GM10248 (cell line): ENCODE results near the gene PIGO.
A peak's percentile ranks its signal among the peaks of the same experiment; 100 is the strongest.

Experiments
- CTCF ChIA-PET: fragments of 300-600 bp; sonication (Branson Sonifier 250); formaldehyde crosslinking; extraction: SDS; loops from one replicate; lab custom pipeline; 2021; ENCODE audit warnings: antibody characterized with exemption; lab: Yijun Ruan, JAX
- POLR2A ChIA-PET: fragments of 350-650 bp; sonication (Branson Sonifier 250); formaldehyde crosslinking; extraction: SDS; loops from one replicate; lab custom pipeline; 2020; ENCODE audit warnings: antibody characterized with exemption; lab: Yijun Ruan, JAX
- DNase-seq: peaks from one replicate; pipeline ENCODE4 v3.0.0; 2012; ENCODE audit errors: extremely low spot score
- CTCF ChIP-seq: IDR thresholded peaks from 2 replicates; pipeline ENCODE4 v1.5.1; 2012; ENCODE audit warnings: mild to moderate bottlenecking, low read depth; ENCODE audit errors: extremely low read depth, missing control alignments, control extremely low read depth

PIGO gene

GRCh38 chr9:35112257-35113020, 16.0 kb upstream of the PIGO start:
- no peak for TF ChIP-seq CTCF
- CTCF ChIA-PET: interaction anchor here (1.2 to 1.7 kb wide), 6 partner anchors 14 to 491 kb away, joined by 3 to 14 read pairs (median 4); partner anchors contain the start of gene PIGO
- no peak for DNase-seq

DNA sequence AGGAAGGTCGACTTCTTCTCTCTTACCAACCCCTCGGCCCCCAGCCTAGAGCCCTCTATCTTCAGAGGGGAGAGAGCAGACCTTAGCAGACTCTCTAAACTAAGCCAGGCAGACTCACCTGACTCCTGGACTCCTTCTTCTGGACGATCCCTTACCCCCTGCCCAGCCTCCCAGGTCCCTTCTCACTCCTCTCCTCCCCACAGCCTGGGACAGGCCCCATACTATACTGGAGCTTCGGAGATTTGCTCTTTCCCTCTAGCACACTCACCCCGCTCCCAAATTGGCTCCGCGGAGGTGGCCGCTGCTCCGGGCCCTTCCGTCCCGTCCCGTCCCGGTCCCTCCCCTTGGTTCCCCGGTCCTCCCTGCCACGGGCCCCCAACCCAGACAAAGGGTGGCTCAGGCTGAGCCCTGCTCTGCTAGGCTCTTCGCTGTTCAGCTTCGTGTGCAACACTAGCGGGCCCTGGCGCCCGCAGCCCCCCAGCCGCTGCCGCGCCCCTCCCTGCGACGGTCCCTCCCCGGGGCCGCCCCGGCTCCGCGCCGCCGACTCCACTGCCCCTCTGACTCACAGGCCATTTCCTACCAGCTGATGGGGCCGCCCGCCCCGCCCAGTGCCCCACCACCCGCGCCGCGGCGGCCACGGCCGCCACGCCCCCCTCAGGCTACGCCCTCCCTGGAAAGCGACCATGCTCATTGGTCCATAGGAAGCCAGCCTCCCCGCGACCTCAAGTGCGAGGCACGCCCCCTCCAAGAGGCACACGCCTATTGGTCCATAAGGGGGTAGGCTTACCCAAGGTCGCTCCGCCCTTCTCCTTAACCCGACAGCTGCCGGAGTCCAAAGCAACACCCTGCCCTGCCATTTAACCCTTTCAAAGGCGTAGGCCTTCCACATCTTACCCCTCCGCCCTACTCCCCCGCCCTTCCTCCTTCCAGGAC, 14.9 kb upstream of the PIGO start:
- TF ChIP-seq CTCF: no peak
- ChIA-PET CTCF (interaction anchor here (1.2 to 2.2 kb wide), 9 partner anchors 10 to 492 kb away, joined by 3 to 14 read pairs (median 4); partner anchors contain the start of gene PIGO), POLR2A (interaction anchor here (0.6 to 1.1 kb wide), 2 partner anchors 8 to 522 kb away, joined by 3 read pairs; no protein-coding TSS in a partner anchor)
- DNase-seq: peak; percentile 96

More at GRCh38 chr9:35112257-35113020, 16.0 kb upstream of the PIGO start:
- POLR2A ChIA-PET: no interaction called here

DNA sequence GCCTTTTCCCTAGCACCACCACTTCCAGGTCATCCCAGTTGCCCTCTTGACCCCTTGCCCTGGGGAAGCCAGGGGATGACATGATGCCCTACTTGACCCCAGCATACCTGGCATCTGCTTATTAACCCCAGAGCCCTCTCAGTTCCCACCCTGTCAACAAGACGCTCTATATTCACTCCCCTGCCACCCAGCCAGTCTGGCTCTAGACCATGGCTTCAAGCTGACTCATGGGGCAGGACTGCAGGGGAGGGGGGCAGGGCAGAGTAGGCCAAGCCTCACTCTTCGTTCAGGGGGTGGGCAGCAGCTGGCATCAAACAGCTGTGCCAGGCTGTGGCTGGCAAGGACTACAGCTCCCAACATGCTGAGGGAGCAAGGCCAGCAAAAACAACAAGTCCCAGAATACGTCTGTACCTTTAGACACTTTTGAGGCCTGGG, 14.0 kb upstream of the PIGO start:
- ChIA-PET CTCF (interaction anchor here (0.8 to 2.2 kb wide), 5 partner anchors 9 to 493 kb away, joined by 4 to 8 read pairs (median 5); partner anchors contain the start of gene PIGO), POLR2A (no interaction called here)
- DNase-seq: no peak
- no peak for TF ChIP-seq CTCF

DNA sequence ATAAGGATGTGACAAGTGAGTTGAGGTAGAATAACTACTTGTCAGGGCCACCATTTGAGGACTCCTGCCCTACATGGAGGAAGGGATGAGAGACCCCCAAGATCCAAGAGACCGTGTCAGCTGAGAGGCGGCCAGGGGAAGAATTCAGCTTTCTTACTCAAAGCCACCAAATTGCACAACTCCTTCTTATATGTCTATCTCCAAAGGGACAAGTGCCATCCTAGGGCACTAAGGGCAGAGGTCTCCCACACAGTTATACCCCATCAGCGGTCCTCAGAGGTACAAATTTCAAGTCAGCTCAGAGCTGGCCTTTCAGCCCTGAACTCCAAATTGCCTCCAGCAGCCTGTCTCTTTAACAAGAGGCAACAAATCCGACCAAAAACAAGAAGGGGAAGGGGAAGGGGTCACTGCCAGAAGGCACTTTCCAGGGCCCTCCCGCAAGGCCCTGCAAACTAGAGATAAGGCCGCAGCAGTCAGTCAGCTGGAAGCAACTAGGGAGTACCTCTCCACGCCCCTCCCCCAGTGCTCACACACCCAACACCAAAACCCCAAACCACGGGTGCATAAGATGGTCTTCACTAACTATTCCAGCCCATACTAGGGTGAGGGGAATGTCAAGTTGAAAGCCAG, 12.7 kb upstream of the PIGO start:
- no peak for TF ChIP-seq CTCF
- DNase-seq: no peak
- POLR2A ChIA-PET: no interaction called here
- CTCF ChIA-PET: interaction anchor here (1.1 to 1.6 kb wide), 2 partner anchors 13 to 445 kb away, joined by 3 to 9 read pairs; partner anchors contain the start of gene PIGO

GRCh38 chr9:35108461-35108860, 12.1 kb upstream of the PIGO start:
- POLR2A ChIA-PET: no interaction called here
- CTCF ChIA-PET: interaction anchor here (0.9 to 1.6 kb wide), 3 partner anchors 13 to 445 kb away, joined by 3 to 9 read pairs (median 3); partner anchors contain the start of gene PIGO
- no peak for DNase-seq
- TF ChIP-seq CTCF: no peak
